ENCODE results near the gene SLC22A13. TPM values are rescaled to one million over a fixed set of nuclear protein-coding genes. Genes with fewer than 3 reads are reported as not detected.

Gene SLC22A13
- total and polyA plus RNA-seq, 9 of the 15 experiments (the other 6 are each of a cell fraction or from before 2014, with no cell fraction given), result 0.09 to 0.49 (median 0.17) TPM; not detected in 3

GRCh38 chr3:38222032-38222634 lies 43.5 kb upstream of the SLC22A13 start (continued):
- TF ChIP-seq TOE1 (IDR thresholded peaks at IDR 0.05; ENCODE audit: borderline replicate concordance) (no peak), TOE1 (CRISPR knock-in tag; IDR thresholded peaks at IDR 0.05; ENCODE audit: borderline replicate concordance, low read depth) (no peak), EZH2 (IDR thresholded peaks at IDR 0.05; ENCODE audit: borderline replicate concordance, low read depth, low read length) (no peak), E2F8 (IDR thresholded peaks at IDR 0.05; ENCODE audit: low read depth, partially characterized antibody) (no peak), ZSCAN32 (CRISPR knock-in tag; IDR thresholded peaks at IDR 0.05) (no peak), POU5F1 (IDR thresholded peaks at IDR 0.05; ENCODE audit: borderline replicate concordance, low read depth, low read length, partially characterized antibody) (no peak), FOXK1 (CRISPR knock-in tag; IDR thresholded peaks at IDR 0.05; ENCODE audit: borderline replicate concordance) (no peak), ESRRB (CRISPR knock-in tag; IDR thresholded peaks at IDR 0.05; ENCODE audit: borderline replicate concordance) (no peak), SP1 (CRISPR knock-in tag; IDR thresholded peaks at IDR 0.05) (no peak), MNT (conservative IDR thresholded peaks at IDR 0.05) (no peak), SMARCE1 (IDR thresholded peaks at IDR 0.05) (peak; percentile 17; the same call in 1 of the 2 replicates), STAT5A (IDR thresholded peaks at IDR 0.05; ENCODE audit: borderline replicate concordance, low read length) (peak; percentile 62; the same call in 1 of the 2 replicates), CREB1 (IDR thresholded peaks at IDR 0.05) (peak; percentile 47; the same call in 1 of the 2 replicates), CREB1 (CRISPR knock-in tag; IDR thresholded peaks at IDR 0.05) (no peak), HINFP (tag; conservative IDR thresholded peaks at IDR 0.05; ENCODE audit: low read depth) (no peak), AFF4 (CRISPR knock-in tag; IDR thresholded peaks at IDR 0.05) (no peak), MAFK (IDR thresholded peaks at IDR 0.05; ENCODE audit: low read length) (no peak), SAP30 (IDR thresholded peaks at IDR 0.05; ENCODE audit: borderline replicate concordance, insufficient read depth, low read depth, low read length, poor library complexity, severe bottlenecking) (no peak)

Measured in K562 (cell line).